CD14-positive monocyte (primary cell): ENCODE data around the gene GPX3. TPM values are rescaled to one million over a fixed set of nuclear protein-coding genes. Genes with fewer than 3 reads are reported as not detected.

Experiments used
- DNase-seq, 3 donors: peaks; one replicate each; pipeline ENCODE4 v3.0.0-alpha.2; 2011 to 2022
- H2AFZ ChIP-seq: 2 replicates; pipeline ENCODE4 v1.6.0; 2012; ENCODE audit warnings: mild to moderate bottlenecking, low read depth, low read length, inconsistent platforms; ENCODE audit not compliant: insufficient read depth, poor library complexity, severe bottlenecking
- H3K27ac ChIP-seq, 2 donors: 1 replicate in 1 of 2; 2 replicates in 1 of 2; pipeline ENCODE4 v1.5.1; 2012 to 2013; ENCODE audit warnings: low read length in 2 of 2, control low read depth in 1 of 2, inconsistent platforms in 1 of 2, low read depth in 1 of 2, mild to moderate bottlenecking in 1 of 2
- H3K27me3 ChIP-seq, 2 donors: one replicate each; pipeline versions ENCODE4 v1.6.0 to v1.6.1; 2011 to 2013; ENCODE audit warnings: low read length in 2 of 2; ENCODE audit not compliant: control insufficient read depth in 2 of 2, insufficient read depth in 2 of 2
- H3K36me3 ChIP-seq, 2 donors: replicated peaks in 1 of 2; 1 replicate in 1 of 2; 2 replicates in 1 of 2; pipeline versions ENCODE4 v1.5.1 to v1.6.1; 2012 to 2013; ENCODE audit warnings: low read length in 2 of 2, control low read depth in 1 of 2, inconsistent platforms in 1 of 2, mild to moderate bottlenecking in 1 of 2; ENCODE audit not compliant: insufficient read depth in 2 of 2, control insufficient read depth in 1 of 2
- H3K4me1 ChIP-seq, 2 donors: 1 replicate in 1 of 2; 2 replicates in 1 of 2; pipeline versions ENCODE4 v1.5.1 to v1.6.1; 2012 to 2013; ENCODE audit warnings: low read length in 2 of 2, control low read depth in 1 of 2, inconsistent platforms in 1 of 2, mild to moderate bottlenecking in 1 of 2, moderate library complexity in 1 of 2; ENCODE audit not compliant: insufficient read depth in 2 of 2, control insufficient read depth in 1 of 2
- H3K4me2 ChIP-seq: replicated peaks from 2 replicates; pipeline ENCODE3; 2012; ENCODE audit warnings: low read length, moderate library complexity, mild to moderate bottlenecking; ENCODE audit not compliant: poor library complexity, severe bottlenecking; ENCODE audit errors: extremely low read depth
- H3K4me3 ChIP-seq, 3 experiments: fragments of 200-600 bp in 1 of 3; sonication (generic) in 1 of 3; replicated peaks in 1 of 3; 1 replicate in 2 of 3; 2 replicates in 1 of 3; pipeline ENCODE4 v1.5.1; 2011 to 2013; ENCODE audit warnings: low read length in 3 of 3, mild to moderate bottlenecking in 3 of 3, control low read depth in 2 of 3, low read depth in 2 of 3, inconsistent platforms in 1 of 3, moderate library complexity in 1 of 3
- H3K79me2 ChIP-seq: 2 replicates; pipeline ENCODE4 v1.6.0; 2012; ENCODE audit warnings: mild to moderate bottlenecking, control low read depth, inconsistent platforms, low read length, moderate library complexity; ENCODE audit not compliant: insufficient read depth
- H3K9ac ChIP-seq: 2 replicates; pipeline ENCODE4 v1.6.0; 2017; ENCODE audit warnings: low read length, mild to moderate bottlenecking; ENCODE audit not compliant: insufficient read depth, poor library complexity, severe bottlenecking
- H3K9me3 ChIP-seq, 2 donors: replicated peaks in 1 of 2; 1 replicate in 1 of 2; 2 replicates in 1 of 2; pipeline versions ENCODE4 v1.5.1 to v1.6.1; 2012 to 2013; ENCODE audit warnings: low read length in 2 of 2, control low read depth in 1 of 2; ENCODE audit not compliant: control insufficient read depth in 1 of 2, insufficient read depth in 1 of 2
- H4K20me1 ChIP-seq: 2 replicates; pipeline ENCODE4 v1.6.0; 2012; ENCODE audit warnings: mild to moderate bottlenecking, low read length, control low read depth, moderate library complexity; ENCODE audit not compliant: insufficient read depth
- H3K27ac Mint-ChIP-seq, 7 donors: one replicate each; pipeline ENCODE4 v1.8.0; 2020; ENCODE audit warnings: mild to moderate bottlenecking in 7 of 7, mixed read lengths in 7 of 7, moderate library complexity in 6 of 7, inconsistent platforms in 2 of 7
- H3K27me3 Mint-ChIP-seq, 3 donors: one replicate each; pipeline ENCODE4 v1.8.0; 2021 to 2022; ENCODE audit warnings: low read depth in 3 of 3, mild to moderate bottlenecking in 3 of 3, mixed read lengths in 3 of 3, moderate library complexity in 3 of 3, inconsistent platforms in 1 of 3
- H3K36me3 Mint-ChIP-seq, 2 donors: one replicate each; pipeline ENCODE4 v1.8.0; 2020; ENCODE audit warnings: mixed read lengths in 2 of 2, inconsistent platforms in 1 of 2, mild to moderate bottlenecking in 1 of 2
- H3K4me1 Mint-ChIP-seq: one replicate; pipeline ENCODE4 v1.8.0; 2020; ENCODE audit warnings: mild to moderate bottlenecking, mixed read lengths
- H3K4me3 Mint-ChIP-seq, 2 donors: one replicate each; pipeline ENCODE4 v1.8.0; 2020; ENCODE audit warnings: mild to moderate bottlenecking in 2 of 2, mixed read lengths in 2 of 2, moderate library complexity in 1 of 2
- H3K9me3 Mint-ChIP-seq, 7 donors: one replicate each; pipeline ENCODE4 v1.8.0; 2020 to 2022; ENCODE audit warnings: mixed read lengths in 7 of 7, mild to moderate bottlenecking in 6 of 7, moderate library complexity in 6 of 7, inconsistent platforms in 2 of 7
- CTCF ChIP-seq: fragments of 200-600 bp; IDR thresholded peaks from one replicate; pipeline ENCODE4 v1.8.0; 2022; ENCODE audit warnings: antibody characterized with exemption, mild to moderate bottlenecking
- WGBS: methylation state at CpG from one replicate; pipeline ENCODE4 v1.1.5; 2013; ENCODE audit warnings: missing lambda C conversion rate; ENCODE audit not compliant: insufficient coverage; 5-methylcytosine and 5-hydroxymethylcytosine counted together
- intact Hi-C, 2 donors: fragments of 100-400 bp; cut with micrococcal nuclease; formaldehyde crosslinking; loops; one replicate each; pipeline versions ENCODE4 v1.15.0 to v1.15.1; 2023
- polyA plus RNA-seq, 3 donors: library from polyadenylated mRNA; depleted of rRNA in 1 of 3; unstranded in 2 of 3; stranded (reverse) in 1 of 3; fragments of 300-500 nt in 2 of 3; fragments of >200 nt in 1 of 3; fragmentation: Illumina TruSeq in 2 of 3; gene quantifications; 1 replicate in 2 of 3; 2 replicates in 1 of 3; pipeline ENCODE4 v1.2.3, GENCODE V29; 2012 to 2021

The GPX3 gene
- polyA plus RNA-seq, 3 donors: 3.5 to 12.7 (median 3.8) TPM

- Histone ChIP-seq H3K36me3 (peaks cover 23 to 71% of the 10 kb centered on the region in 2 donors), H3K79me2 (peaks cover 93% of the 10 kb centered on the region), H3K9me3 (no peaks in the 10 kb centered on the region), H3K4me1 (peaks cover 89 to 100% of the 10 kb centered on the region in 2 donors), H3K27me3 (no peaks in the 10 kb centered on the region), H3K4me2 (no peak overlapping the region), H3K4me3 (no peak overlapping the region), H3K9ac (no peak overlapping the region), H2AFZ (no peak overlapping the region), H4K20me1 (peaks cover 90% of the 10 kb centered on the region), H3K27ac (peak overlapping the region in 1 of 2 donors; percentile 43)
- 98% methylated on average over 9 of the region's 12 CpGs for WGBS
- peaks cover 97% of the 10 kb centered on the region for H3K4me1 Mint-ChIP-seq
- TF ChIP-seq CTCF: no peak
- no peak for DNase-seq
- peak overlapping the region in 2 of 7 donors; percentile 62 to 96 for H3K27ac Mint-ChIP-seq
- intact Hi-C loops: loop anchor here in 1 of 2 donors (2.0 kb wide), 1 partner anchor 14 kb away; no protein-coding TSS in a partner anchor
- no peak overlapping the region for H3K4me3 Mint-ChIP-seq
- H3K27me3 Mint-ChIP-seq: no peaks in the 10 kb centered on the region
- H3K9me3 Mint-ChIP-seq: no peaks in the 10 kb centered on the region
- H3K36me3 Mint-ChIP-seq: peaks cover 66 to 81% of the 10 kb centered on the region in 2 donors
Observed at GRCh38 chr5:151064916-151065499, 44.6 kb downstream of the GPX3 start.

- Histone ChIP-seq H3K4me1 (peaks cover 83 to 94% of the 10 kb centered on the region in 2 donors), H4K20me1 (peaks cover 93% of the 10 kb centered on the region), H3K4me2 (no peak overlapping the region), H2AFZ (no peak overlapping the region), H3K27me3 (no peaks in the 10 kb centered on the region), H3K36me3 (peaks cover 26 to 76% of the 10 kb centered on the region in 2 donors), H3K9ac (no peak overlapping the region), H3K9me3 (no peaks in the 10 kb centered on the region), H3K4me3 (no peak overlapping the region), H3K27ac (peak overlapping the region in 1 of 2 donors; percentile 43), H3K79me2 (peaks cover 99% of the 10 kb centered on the region)
- peaks cover 68 to 79% of the 10 kb centered on the region in 2 donors for H3K36me3 Mint-ChIP-seq
- H3K27ac Mint-ChIP-seq: peak overlapping the region in 2 of 7 donors; percentile 47 to 80
- intact Hi-C loops: loop anchor here in 1 of 2 donors (2.0 kb wide), 1 partner anchor 13 kb away; no protein-coding TSS in a partner anchor
- WGBS: no CpG with 5 or more reads among the region's 1 CpG
- no peak overlapping the region for H3K4me3 Mint-ChIP-seq
- H3K27me3 Mint-ChIP-seq: no peaks in the 10 kb centered on the region
- no peak for DNase-seq
- peaks cover 96% of the 10 kb centered on the region for H3K4me1 Mint-ChIP-seq
- H3K9me3 Mint-ChIP-seq: no peaks in the 10 kb centered on the region
- TF ChIP-seq CTCF: no peak
Observed at GRCh38 chr5:151065609-151066008, 45.2 kb downstream of the GPX3 start.
